Measurements from ENCODE around the gene EML1.

The EML1 gene

GRCh38 chr14:99777951-99778350, 15.3 kb upstream of the EML1 start:
- peaks cover 87% of the 10 kb centered on the region for H3K27me3 Mint-ChIP-seq
- no peak overlapping the region for H3K27ac Mint-ChIP-seq (ENCODE audit: low read depth)
- ATAC-seq (replicated peaks; ENCODE audit: extremely low read depth, poor library complexity, severe bottlenecking) = no peak
- no peaks in the 10 kb centered on the region for H3K9me3 Mint-ChIP-seq
- H3K4me1 Mint-ChIP-seq = no peaks in the 10 kb centered on the region
- no peak overlapping the region for H3K4me3 Mint-ChIP-seq
- H3K36me3 Mint-ChIP-seq (ENCODE audit: insufficient read depth) = peaks cover 2% of the 10 kb centered on the region
- DNase-seq (ENCODE audit: low spot score in 2 of 2) = no peak

GRCh38 chr14:99779751-99780150, 13.5 kb upstream of the EML1 start:
- Mint-ChIP-seq H3K27me3 (peaks cover 74% of the 10 kb centered on the region), H3K36me3 (ENCODE audit: insufficient read depth) (peaks cover 2% of the 10 kb centered on the region), H3K4me1 (no peaks in the 10 kb centered on the region), H3K27ac (ENCODE audit: low read depth) (no peak overlapping the region), H3K9me3 (no peaks in the 10 kb centered on the region), H3K4me3 (no peak overlapping the region)
- no peak for DNase-seq (ENCODE audit: low spot score in 2 of 2)
- ATAC-seq (replicated peaks; ENCODE audit: extremely low read depth, poor library complexity, severe bottlenecking) = no peak

GRCh38 chr14:99780690-99781089, 12.5 kb upstream of the EML1 start:
- Mint-ChIP-seq H3K27ac (ENCODE audit: low read depth) (no peak overlapping the region), H3K27me3 (peaks cover 71% of the 10 kb centered on the region), H3K9me3 (no peaks in the 10 kb centered on the region), H3K4me1 (no peaks in the 10 kb centered on the region), H3K4me3 (no peak overlapping the region), H3K36me3 (ENCODE audit: insufficient read depth) (peaks cover 2% of the 10 kb centered on the region)
- ATAC-seq (replicated peaks; ENCODE audit: extremely low read depth, poor library complexity, severe bottlenecking) = no peak
- DNase-seq (ENCODE audit: low spot score in 2 of 2) = no peak

- Mint-ChIP-seq H3K4me1 (no peaks in the 10 kb centered on the region), H3K27me3 (peaks cover 69% of the 10 kb centered on the region), H3K4me3 (no peak overlapping the region), H3K36me3 (ENCODE audit: insufficient read depth) (peaks cover 2% of the 10 kb centered on the region), H3K27ac (ENCODE audit: low read depth) (no peak overlapping the region), H3K9me3 (no peaks in the 10 kb centered on the region)
- DNase-seq (ENCODE audit: low spot score in 2 of 2) (no peak), ATAC-seq (replicated peaks; ENCODE audit: extremely low read depth, poor library complexity, severe bottlenecking) (no peak)
These were observed 12.1 kb upstream of the EML1 start for GRCh38 chr14:99781091-99781490.

GRCh38 chr14:99781853-99782610, 11.2 kb upstream of the EML1 start:
- ATAC-seq (replicated peaks; ENCODE audit: extremely low read depth, poor library complexity, severe bottlenecking) = no peak
- Mint-ChIP-seq H3K4me3 (no peak overlapping the region), H3K36me3 (ENCODE audit: insufficient read depth) (peaks cover 2% of the 10 kb centered on the region), H3K27ac (ENCODE audit: low read depth) (no peak overlapping the region), H3K4me1 (no peaks in the 10 kb centered on the region), H3K27me3 (peaks cover 66% of the 10 kb centered on the region), H3K9me3 (no peaks in the 10 kb centered on the region)
- no peak for DNase-seq (ENCODE audit: low spot score in 2 of 2)

GRCh38 chr14:99784508-99784907, 8.7 kb upstream of the EML1 start:
- Mint-ChIP-seq H3K4me3 (no peak overlapping the region), H3K27me3 (peaks cover 41% of the 10 kb centered on the region), H3K27ac (ENCODE audit: low read depth) (no peak overlapping the region), H3K9me3 (no peaks in the 10 kb centered on the region), H3K4me1 (no peaks in the 10 kb centered on the region), H3K36me3 (ENCODE audit: insufficient read depth) (no peaks in the 10 kb centered on the region)
- ATAC-seq (replicated peaks; ENCODE audit: extremely low read depth, poor library complexity, severe bottlenecking) (no peak), DNase-seq (ENCODE audit: low spot score in 2 of 2) (no peak)

GRCh38 chr14:99785426-99785825, 7.8 kb upstream of the EML1 start:
- Mint-ChIP-seq H3K9me3 (no peaks in the 10 kb centered on the region), H3K36me3 (ENCODE audit: insufficient read depth) (no peaks in the 10 kb centered on the region), H3K27me3 (peaks cover 32% of the 10 kb centered on the region), H3K4me1 (no peaks in the 10 kb centered on the region), H3K4me3 (no peak overlapping the region), H3K27ac (ENCODE audit: low read depth) (no peak overlapping the region)
- ATAC-seq (replicated peaks; ENCODE audit: extremely low read depth, poor library complexity, severe bottlenecking) (no peak), DNase-seq (ENCODE audit: low spot score in 2 of 2) (no peak)

- H3K27ac Mint-ChIP-seq (ENCODE audit: low read depth) = no peak overlapping the region
- peaks cover 6% of the 10 kb centered on the region for H3K4me1 Mint-ChIP-seq
- no peak for ATAC-seq (replicated peaks; ENCODE audit: extremely low read depth, poor library complexity, severe bottlenecking)
- peaks cover 21% of the 10 kb centered on the region for H3K27me3 Mint-ChIP-seq
- no peak for DNase-seq (ENCODE audit: low spot score in 2 of 2)
- no peaks in the 10 kb centered on the region for H3K36me3 Mint-ChIP-seq (ENCODE audit: insufficient read depth)
- H3K9me3 Mint-ChIP-seq = no peaks in the 10 kb centered on the region
- no peak overlapping the region for H3K4me3 Mint-ChIP-seq
These were observed 6.7 kb upstream of the EML1 start for GRCh38 chr14:99786511-99786989.

GRCh38 chr14:99788713-99789112, 4.5 kb upstream of the EML1 start:
- DNase-seq (ENCODE audit: low spot score in 2 of 2) (no peak), ATAC-seq (replicated peaks; ENCODE audit: extremely low read depth, poor library complexity, severe bottlenecking) (no peak)
- Mint-ChIP-seq H3K4me1 (peaks cover 8% of the 10 kb centered on the region), H3K36me3 (ENCODE audit: insufficient read depth) (peaks cover 3% of the 10 kb centered on the region), H3K27me3 (peaks cover 11% of the 10 kb centered on the region), H3K9me3 (no peaks in the 10 kb centered on the region), H3K27ac (ENCODE audit: low read depth) (no peak overlapping the region), H3K4me3 (no peak overlapping the region)

- no peak for DNase-seq (ENCODE audit: low spot score in 2 of 2)
- Mint-ChIP-seq H3K27me3 (peaks cover 8% of the 10 kb centered on the region), H3K4me3 (no peak overlapping the region), H3K9me3 (no peaks in the 10 kb centered on the region), H3K36me3 (ENCODE audit: insufficient read depth) (peaks cover 3% of the 10 kb centered on the region), H3K4me1 (peaks cover 8% of the 10 kb centered on the region), H3K27ac (ENCODE audit: low read depth) (no peak overlapping the region)
- ATAC-seq (replicated peaks; ENCODE audit: extremely low read depth, poor library complexity, severe bottlenecking) = no peak
These were observed 3.6 kb upstream of the EML1 start for GRCh38 chr14:99789581-99789980.

GRCh38 chr14:99790201-99790977, 2.8 kb upstream of the EML1 start:
- DNase-seq (ENCODE audit: low spot score in 2 of 2) = no peak
- Mint-ChIP-seq H3K27ac (ENCODE audit: low read depth) (no peak overlapping the region), H3K36me3 (ENCODE audit: insufficient read depth) (peaks cover 3% of the 10 kb centered on the region), H3K27me3 (no peaks in the 10 kb centered on the region), H3K9me3 (no peaks in the 10 kb centered on the region), H3K4me3 (no peak overlapping the region), H3K4me1 (peaks cover 8% of the 10 kb centered on the region)
- ATAC-seq (replicated peaks; ENCODE audit: extremely low read depth, poor library complexity, severe bottlenecking) = no peak

- no peak for DNase-seq (ENCODE audit: low spot score in 2 of 2)
- peaks cover 8% of the 10 kb centered on the region for H3K4me1 Mint-ChIP-seq
- peaks cover 3% of the 10 kb centered on the region for H3K36me3 Mint-ChIP-seq (ENCODE audit: insufficient read depth)
- no peak for ATAC-seq (replicated peaks; ENCODE audit: extremely low read depth, poor library complexity, severe bottlenecking)
- H3K4me3 Mint-ChIP-seq = no peak overlapping the region
- no peaks in the 10 kb centered on the region for H3K9me3 Mint-ChIP-seq
- H3K27me3 Mint-ChIP-seq = no peaks in the 10 kb centered on the region
- H3K27ac Mint-ChIP-seq (ENCODE audit: low read depth) = no peak overlapping the region
These were observed 2.2 kb upstream of the EML1 start for GRCh38 chr14:99790978-99791376.

Measured in central memory CD8-positive, alpha-beta T cell (primary cell).